ENCODE data around the gene FST.

The FST gene

GRCh38 chr5:53508125-53508524, 27.7 kb downstream of the FST start:
- DNase-seq (ENCODE audit: low read depth in 2 of 2, low spot score in 1 of 2): no peak

- no peak for DNase-seq (ENCODE audit: low read depth in 2 of 2, low spot score in 1 of 2)
Measured at GRCh38 chr5:53512539-53512938, 32.1 kb downstream of the FST start.

GRCh38 chr5:53515988-53516387, 35.6 kb downstream of the FST start:
- no peak for DNase-seq (ENCODE audit: low read depth in 2 of 2, low spot score in 1 of 2)

- DNase-seq (ENCODE audit: low read depth in 2 of 2, low spot score in 1 of 2): no peak
Measured at GRCh38 chr5:53520813-53521212, 40.4 kb downstream of the FST start.

Data from stimulated activated CD8-positive, alpha-beta memory T cell treated with anti-CD3 and anti-CD28 coated beads, Interleukin-4, amount 100 ng/mL, for 1 hour (primary cell).